A673 (cell line): ENCODE data around the gene SSMEM1.

Experiments used
- EZH2 ChIP-seq: fragments of 200-600 bp; sonication (generic); IDR thresholded peaks from 2 replicates; pipeline ENCODE4 v1.6.1; 2017; ENCODE audit warnings: borderline replicate concordance, low read depth, mild to moderate bottlenecking, mixed read lengths, antibody characterized with exemption, low read length; ENCODE audit not compliant: poor library complexity, severe bottlenecking
- TF ChIP-seq, protein P1 (sequence below): fragments of 300-800, 200-600 bp; sonication (generic); conservative IDR thresholded peaks from 2 replicates; pipeline ENCODE4 v1.5.1; 2017; ENCODE audit warnings: low read depth, mild to moderate bottlenecking, antibody characterized with exemption, low read length, moderate library complexity, mixed read lengths

DNA sequence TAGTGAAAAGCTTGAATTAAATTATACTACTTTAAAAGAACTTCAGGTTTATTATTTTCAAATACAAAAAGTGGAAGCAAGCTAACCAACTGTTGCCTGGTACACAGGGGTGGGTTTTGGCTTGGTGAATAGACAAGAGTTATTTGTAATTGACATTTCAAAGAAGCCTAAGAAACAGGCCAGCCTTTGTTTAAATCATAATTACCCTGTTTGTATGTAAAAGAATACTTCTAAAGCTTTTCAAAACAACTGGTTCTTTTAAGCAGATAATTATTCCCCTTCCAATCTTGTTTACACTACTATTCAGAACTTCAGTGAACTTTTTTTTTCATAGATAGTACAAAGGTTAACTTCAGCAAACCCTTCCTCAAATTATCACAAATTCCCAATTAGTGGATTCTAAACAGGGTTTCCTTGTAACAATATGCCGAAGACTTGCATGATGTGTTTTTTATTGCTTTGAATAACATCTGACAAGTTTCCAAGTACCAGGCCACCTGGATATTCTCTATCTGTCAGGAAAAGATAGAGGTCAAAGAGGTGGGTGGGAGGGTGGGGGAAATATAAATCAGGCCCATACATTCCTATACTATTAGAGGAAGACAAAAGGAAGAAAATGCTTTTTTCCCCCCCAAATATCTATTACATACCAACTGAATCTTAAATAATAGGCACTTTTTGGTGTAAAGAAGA is 20.4 kb downstream of the SSMEM1 start:
- TF ChIP-seq, protein P1, sequence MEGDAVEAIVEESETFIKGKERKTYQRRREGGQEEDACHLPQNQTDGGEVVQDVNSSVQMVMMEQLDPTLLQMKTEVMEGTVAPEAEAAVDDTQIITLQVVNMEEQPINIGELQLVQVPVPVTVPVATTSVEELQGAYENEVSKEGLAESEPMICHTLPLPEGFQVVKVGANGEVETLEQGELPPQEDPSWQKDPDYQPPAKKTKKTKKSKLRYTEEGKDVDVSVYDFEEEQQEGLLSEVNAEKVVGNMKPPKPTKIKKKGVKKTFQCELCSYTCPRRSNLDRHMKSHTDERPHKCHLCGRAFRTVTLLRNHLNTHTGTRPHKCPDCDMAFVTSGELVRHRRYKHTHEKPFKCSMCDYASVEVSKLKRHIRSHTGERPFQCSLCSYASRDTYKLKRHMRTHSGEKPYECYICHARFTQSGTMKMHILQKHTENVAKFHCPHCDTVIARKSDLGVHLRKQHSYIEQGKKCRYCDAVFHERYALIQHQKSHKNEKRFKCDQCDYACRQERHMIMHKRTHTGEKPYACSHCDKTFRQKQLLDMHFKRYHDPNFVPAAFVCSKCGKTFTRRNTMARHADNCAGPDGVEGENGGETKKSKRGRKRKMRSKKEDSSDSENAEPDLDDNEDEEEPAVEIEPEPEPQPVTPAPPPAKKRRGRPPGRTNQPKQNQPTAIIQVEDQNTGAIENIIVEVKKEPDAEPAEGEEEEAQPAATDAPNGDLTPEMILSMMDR: no peak
- no peak for TF ChIP-seq EZH2
